Right ventricle myocardium inferior (tissue), 1 donor: ENCODE results near the gene CYFIP1. TPM values are rescaled to one million over a fixed set of nuclear protein-coding genes. Genes with fewer than 3 reads are reported as not detected.

Experiments
- ATAC-seq: fragments of 200-7000 bp; cut with Tn5 transposase; one replicate; pipeline ENCODE4 v1.9.1; 2020; ENCODE audit warnings: mild to moderate bottlenecking, moderate library complexity
- DNase-seq: peaks from one replicate; pipeline ENCODE4 v3.0.0; 2021; ENCODE audit errors: missing footprints
- intact Hi-C: fragments of 100-400 bp; cut with DNase I; formaldehyde crosslinking; loops from one replicate; pipeline ENCODE4 v1.11.0; 2022
- total RNA-seq: library from RNA; stranded (reverse); fragmentation: NEBNext Ultra II Directional; extraction: Animal tissue kit (Norgen Biotek cat#: 25700); gene quantifications from one replicate; pipeline ENCODE4 v1.2.1, GENCODE V29; 2021
- donor health status: DM: no; HTN: yes; CAD: no; lungs with severe emphysema.

CYFIP1 gene
- total RNA-seq, 1 donor from 2014 or later = 32.1 TPM

DNA sequence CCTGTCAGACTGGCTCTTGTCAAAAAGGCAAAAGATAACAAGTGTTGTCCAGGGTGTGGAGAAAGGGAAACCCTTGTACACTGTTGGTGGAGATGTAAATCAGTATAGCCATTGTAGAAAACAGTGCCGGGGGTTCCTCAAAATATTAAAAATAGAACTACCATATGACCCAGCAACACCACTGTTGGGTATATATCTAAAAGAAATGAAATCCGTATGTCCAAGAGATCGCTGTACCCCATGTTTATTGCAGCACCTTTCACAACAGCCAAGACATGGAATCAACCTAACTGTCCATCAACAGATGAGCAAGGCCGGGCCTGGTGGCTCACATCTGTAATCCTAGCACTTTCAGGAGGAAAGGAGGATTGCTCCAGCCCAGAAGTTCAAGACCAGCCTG, 6.2 kb downstream of the CYFIP1 start:
- DNase-seq = no peak
- intact Hi-C loops = no loop called here
- no peak for ATAC-seq

DNA sequence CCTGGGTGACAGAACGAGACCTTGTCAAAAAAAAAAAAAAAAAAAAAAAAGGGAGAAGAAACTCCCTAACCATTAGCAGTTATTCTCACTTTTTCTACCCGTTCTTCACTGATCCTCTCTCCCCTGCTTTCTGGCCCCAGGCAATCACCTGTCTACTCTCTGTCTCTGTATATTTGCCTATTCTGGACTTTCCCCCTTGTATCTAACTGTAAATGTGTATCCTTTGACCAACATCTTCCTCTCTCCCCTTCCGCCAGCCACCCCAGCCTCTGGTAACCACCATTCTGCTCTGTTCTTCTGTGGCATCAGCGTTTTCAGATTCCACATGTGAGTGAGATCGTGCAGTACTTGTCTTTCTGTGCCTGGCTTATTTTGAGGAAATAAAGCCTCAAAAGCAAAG, 6.9 kb downstream of the CYFIP1 start:
- intact Hi-C loops = no loop called here
- no peak for ATAC-seq

DNA sequence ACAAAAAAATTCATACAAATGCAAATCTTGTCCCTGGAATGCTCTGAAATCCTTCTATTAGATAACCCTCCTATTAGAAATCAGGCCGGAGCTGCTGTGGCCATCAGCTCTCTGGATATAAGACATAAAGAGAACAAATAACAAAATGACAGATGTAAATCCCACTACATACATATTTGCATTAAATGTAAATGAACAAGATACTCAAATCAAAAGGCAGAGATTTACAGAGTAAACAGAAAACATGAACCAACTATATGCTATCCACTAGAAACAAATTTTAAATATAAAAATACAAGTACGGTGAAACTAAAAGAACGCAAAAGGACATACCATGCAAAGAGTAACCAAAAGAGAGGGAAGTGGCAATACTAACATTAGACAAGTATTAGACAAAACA, 10.7 kb downstream of the CYFIP1 start:
- intact Hi-C loops = no loop called here
- ATAC-seq (no peak), DNase-seq (no peak)

More for the DNA sequence above, 6.9 kb downstream of the CYFIP1 start:
- DNase-seq = no peak

DNA sequence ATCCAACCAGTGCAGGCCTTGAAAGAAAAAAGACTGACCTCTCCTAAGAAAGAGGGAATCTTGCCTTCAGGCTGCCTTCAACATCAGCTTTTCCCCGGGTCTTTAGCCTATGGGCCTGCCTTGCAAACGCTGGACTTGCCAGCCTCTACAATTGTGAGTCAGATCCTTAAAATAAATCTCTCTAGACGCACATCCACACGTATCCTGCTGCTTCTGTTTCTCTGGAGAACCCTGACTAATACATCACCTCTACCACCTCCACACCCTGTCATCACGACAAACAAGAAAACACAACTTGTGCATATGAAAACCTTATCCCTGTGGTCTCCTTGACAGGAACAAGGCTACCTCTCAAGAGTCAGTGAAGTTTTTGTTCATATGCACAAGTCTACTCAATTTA, 11.8 kb downstream of the CYFIP1 start:
- ATAC-seq (no peak), DNase-seq (no peak)
- intact Hi-C loops = no loop called here

DNA sequence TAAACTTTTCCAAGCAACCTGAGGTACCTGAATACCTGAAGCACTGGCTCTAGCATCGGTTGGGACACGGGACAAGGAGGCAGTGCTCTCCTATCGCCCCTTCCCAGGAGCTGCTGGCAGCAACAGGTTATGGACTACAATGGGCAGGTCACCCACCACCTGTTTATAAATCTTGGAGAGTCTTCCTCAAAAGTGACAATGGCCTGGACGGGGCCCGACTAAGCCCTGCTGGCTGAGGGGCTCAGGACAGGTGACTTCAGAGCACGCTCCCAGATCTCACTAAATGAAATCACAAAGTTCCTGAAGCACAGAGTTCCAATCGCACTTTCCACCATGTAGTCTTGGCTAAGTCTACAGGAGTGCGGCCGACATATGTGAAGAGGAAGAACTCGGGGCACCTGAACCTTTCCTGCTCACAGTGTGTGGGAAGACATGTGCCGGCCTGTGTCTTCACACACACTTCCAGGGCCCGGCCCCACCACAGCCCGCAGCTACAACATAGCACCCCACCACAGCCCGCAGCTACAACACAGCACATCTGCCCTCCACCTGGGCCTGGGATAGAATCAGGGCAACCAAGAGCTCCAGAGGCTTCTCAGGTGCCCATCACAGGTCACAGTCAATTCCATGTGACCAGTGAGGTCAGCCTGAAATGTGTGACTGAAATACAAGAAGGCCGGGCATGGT, 12.9 kb downstream of the CYFIP1 start:
- intact Hi-C loops = no loop called here
- DNase-seq = no peak
- ATAC-seq = no peak

DNA sequence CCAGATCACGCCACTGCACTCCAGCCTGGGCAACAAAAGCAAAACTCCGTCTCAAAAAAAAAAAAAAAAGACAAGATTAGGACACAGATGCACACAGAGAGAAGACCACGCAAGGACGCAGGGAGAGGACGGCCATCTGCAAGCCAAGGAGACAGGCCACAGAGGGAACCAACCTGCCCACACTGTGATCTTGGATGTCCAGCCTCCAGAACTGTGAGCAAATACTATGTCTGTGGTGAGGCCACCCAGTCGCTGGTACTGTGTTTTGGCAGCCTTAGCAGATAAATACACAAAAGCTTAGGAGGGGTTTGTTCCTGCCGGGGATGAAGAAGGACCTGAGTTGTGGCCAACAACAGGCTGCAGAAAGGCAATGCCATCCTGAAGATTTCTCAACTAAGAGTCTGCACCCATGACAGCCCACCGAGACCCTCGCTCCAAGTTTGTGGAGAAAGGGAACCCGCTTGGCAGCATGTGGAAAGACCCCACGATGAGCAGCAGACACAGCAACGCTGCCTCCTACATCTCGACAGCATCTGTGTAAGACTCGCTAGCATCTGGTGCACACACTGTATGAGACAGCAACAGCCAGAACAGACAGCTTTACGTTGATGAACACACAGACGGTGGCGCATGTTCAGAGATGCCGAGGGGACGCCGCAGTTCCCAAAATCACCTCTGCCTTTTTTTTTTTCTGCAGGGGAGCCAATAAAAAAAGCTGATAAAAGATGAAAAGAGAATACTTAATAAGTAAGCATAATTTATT, 13.7 kb downstream of the CYFIP1 start:
- no peak for DNase-seq

DNA sequence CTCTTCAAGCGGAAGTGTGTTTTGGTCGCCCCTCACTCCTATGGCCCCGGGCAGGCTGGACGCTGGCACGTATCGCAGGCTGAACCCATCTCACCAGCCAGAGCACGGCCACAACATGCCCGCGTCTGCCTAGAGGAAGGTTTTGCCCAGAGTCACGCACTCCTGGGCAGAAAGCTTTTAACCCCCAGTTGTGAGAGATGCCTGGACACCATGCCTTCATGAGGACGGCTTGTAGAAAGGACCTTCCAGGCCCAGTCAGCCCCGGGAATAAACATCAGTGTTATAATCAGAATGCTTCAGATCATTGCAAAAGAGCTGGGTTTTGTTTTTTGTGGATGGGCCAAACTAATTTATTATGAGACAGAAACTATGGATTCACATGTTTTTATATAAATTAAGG, 16.5 kb downstream of the CYFIP1 start:
- ATAC-seq = no peak
- intact Hi-C loops = loop anchor here (2.0 kb wide), 1 partner anchor 15 kb away; no protein-coding TSS in a partner anchor
- DNase-seq = no peak

More for the DNA sequence above, 13.7 kb downstream of the CYFIP1 start:
- ATAC-seq = no peak
- intact Hi-C loops = no loop called here

DNA sequence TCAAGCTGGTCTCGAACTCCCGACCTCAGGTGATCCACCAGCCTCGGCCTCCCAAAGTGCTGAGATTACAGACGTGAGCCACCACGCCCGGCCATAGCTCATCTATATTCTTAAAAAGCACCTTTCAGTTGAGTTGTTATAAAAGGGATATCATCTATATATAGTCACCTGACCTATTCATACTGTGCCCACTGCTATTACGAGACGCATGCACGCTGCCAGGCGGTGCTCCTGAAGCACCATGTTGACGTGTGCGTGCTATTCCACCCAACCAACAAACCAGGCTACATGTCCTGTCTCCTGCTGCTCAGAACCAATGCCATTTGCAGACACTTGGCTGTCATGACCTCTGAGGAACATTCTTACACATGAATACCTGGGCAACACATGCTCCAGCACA, 17.6 kb downstream of the CYFIP1 start:
- intact Hi-C loops = loop anchor here (2.0 kb wide), 1 partner anchor 16 kb away; no protein-coding TSS in a partner anchor
- no peak for DNase-seq
- ATAC-seq = no peak

DNA sequence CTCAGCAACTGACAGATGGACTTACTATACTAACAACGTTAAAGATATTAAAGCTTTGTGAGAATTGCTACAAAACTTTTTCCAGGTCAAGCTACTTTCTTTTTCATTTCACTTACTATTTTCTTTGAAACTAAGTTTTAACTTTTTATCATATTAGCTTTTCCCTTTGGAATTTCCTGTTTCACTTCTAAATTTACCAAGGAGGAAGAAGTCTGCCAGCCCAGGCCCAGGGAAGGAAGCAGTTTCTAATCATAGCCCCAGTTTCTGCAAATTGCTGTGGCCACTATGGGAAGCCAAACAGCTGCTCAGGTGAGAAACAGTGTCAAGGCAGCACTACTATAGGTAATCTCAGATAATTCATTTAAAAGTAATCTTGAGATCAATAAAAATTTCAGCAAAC, 18.4 kb downstream of the CYFIP1 start:
- ATAC-seq (no peak), DNase-seq (no peak)
- intact Hi-C loops = loop anchor here (2.0 kb wide), 1 partner anchor 17 kb away; no protein-coding TSS in a partner anchor

DNA sequence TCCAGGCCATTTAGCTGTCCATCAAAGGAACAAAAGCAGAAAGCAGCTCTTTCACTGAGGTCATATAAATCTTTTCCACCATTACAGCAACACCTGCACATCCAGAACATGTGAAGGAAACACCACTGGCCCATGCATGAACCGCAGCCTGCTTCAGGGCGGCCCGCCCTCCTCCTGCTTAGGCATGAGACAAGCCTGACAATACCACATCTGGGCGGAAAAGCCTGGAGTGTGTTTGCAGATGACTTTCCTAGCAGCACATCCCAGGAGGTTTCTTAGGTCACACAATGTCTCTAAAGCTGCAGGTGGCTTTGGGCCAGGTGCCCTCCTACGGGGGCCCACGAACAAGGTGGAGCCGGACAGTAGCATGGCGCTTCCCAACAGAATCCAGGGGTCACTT, 19.6 kb downstream of the CYFIP1 start:
- intact Hi-C loops = no loop called here
- ATAC-seq = no peak
- DNase-seq = no peak

DNA sequence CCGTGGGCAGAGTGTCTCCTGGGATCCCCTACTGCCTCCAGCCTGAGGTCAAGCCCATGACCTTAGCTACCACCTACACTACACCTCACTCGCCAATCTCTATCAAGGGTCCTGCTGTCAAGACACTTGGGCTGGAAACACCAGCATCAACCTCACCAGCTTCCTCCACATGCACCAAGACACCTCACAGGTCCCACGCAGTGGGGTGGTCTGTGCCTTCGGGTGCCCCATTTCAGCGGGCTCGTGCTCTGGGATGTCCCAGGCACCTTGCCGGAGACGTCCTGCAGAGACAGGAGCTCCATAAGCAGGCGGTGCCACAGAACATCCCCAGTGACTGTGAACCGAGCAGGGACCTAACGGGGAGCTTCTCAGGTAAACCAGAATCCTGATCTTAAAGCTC, 20.0 kb downstream of the CYFIP1 start:
- ATAC-seq (no peak), DNase-seq (no peak)
- intact Hi-C loops = no loop called here

DNA sequence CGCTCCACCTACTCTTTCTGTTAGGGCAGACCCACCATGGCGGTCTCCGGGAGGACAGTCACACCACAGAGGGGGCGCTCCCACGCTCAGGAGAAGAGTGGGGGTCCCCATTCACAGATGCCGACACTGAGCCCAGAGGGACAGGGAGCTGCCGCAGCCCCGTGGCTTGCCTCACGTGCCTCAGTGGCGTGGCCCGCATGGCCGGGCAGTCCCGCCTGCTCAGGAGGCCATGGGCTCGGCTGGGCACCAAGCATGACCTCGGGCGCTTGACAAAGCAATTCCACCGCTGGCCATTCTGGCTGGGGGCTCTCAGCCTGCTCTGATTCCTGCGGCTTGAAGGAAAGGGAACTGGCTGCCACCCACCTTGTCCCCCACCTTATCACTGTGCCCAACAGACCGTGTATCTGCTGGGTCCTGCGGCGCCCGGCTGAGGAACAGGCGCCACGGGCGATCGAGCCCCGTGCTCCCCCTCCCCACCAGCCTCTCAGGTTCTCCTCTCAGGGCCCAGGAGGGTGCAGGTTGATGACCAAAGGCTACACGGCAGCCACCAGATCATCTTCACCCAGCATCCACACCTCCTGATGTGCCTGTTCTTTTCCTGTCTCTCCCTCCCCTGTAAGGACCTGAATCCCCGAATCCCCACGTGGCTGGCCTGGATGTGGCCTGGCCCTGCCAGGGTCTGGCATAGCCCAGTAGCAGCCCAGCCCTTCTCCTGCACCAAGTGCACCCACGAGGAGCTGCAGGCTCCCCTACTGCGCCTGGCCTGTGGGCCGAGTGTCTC, 20.7 kb downstream of the CYFIP1 start:
- ATAC-seq (no peak), DNase-seq (no peak)
- intact Hi-C loops = no loop called here

DNA sequence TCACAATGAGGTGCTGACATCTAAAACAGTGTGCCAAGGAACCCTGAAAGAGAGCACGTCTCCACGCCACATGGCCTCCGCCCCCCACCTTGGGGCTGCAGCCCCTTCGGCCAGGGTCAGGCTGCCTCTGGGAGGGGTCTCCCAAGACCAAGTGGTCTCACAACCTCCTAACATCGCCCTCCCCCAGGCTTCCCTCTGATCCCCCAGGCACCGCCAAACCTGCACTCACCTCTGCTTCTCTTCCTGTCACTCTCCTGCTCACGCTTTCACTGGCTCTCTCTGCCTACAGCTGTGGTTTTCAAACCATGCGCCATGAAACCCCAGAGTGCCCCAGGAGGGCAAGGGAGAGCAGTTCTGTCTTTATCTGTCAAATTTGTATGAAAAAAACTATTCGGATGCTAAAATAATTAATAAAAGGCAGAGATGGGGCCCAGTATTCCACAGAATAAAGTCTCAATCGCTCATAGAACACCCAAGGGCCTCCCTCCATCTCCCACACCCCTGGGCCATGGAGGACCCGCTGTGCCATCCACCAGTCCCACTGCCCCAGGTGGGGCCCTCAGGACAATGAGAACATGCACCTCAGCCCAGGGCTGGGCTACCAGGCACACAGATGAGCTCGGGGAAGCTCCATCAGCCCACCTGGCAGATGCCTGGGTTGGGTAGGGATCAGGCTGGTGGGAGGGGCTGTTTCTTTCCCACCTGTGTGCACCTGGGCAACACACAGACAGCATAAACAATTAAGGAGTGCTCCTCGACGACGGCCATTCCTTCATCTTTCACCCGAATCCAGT, 21.5 kb downstream of the CYFIP1 start:
- intact Hi-C loops = no loop called here
- ATAC-seq (no peak), DNase-seq (no peak)

DNA sequence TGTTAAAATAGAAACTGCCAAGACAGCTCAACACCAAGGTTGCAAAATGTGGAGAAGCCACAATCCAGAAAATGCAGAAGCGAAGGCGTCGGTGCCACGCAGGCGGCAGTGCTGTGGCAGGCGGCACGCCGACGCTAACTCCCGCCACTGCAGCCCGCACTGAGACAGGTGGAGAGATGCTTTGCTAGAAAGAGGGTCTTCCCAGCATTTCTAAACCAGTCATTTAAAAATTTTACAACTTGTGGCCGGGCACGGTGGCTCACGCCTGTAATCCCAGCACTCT, 23.2 kb downstream of the CYFIP1 start:
- ATAC-seq = peak; percentile 19
- intact Hi-C loops = no loop called here

DNA sequence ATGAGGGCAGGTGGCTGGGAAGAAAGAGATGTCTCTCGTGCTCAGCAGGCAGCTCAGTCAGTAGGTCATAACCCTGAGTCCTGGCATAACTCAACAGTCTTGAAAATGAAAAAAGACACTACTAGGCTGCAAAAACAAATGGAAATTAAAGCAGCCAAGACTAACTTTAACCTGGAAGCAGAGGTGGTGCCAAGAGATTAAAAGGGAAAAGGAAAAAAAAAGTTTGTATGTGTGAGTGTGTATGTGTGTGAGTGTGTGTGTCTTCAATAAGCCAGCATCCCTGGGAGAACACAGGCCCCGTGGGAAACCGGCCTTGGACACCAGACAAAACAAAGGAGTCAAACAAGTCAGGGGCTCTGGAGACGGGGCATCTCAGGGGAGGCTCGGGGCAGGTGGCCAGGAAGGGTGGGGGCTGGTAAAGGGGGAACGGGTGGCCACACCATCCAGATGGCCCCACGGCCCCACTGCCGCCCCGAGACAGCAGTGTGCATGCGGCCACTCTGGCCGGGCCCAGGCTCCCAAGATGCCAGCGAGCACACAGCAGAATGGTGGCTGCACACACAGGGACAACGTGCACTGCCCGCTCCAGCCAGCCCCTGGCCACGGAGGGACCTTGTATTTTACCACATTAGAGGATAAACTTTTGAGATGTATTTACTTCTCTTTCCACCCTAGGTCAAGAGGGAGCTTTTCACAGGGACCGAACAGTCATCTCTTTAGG, 23.8 kb downstream of the CYFIP1 start:
- ATAC-seq (peak; percentile 32), DNase-seq (no peak)
- intact Hi-C loops = no loop called here

More for the DNA sequence above, 23.2 kb downstream of the CYFIP1 start:
- no peak for DNase-seq

DNA sequence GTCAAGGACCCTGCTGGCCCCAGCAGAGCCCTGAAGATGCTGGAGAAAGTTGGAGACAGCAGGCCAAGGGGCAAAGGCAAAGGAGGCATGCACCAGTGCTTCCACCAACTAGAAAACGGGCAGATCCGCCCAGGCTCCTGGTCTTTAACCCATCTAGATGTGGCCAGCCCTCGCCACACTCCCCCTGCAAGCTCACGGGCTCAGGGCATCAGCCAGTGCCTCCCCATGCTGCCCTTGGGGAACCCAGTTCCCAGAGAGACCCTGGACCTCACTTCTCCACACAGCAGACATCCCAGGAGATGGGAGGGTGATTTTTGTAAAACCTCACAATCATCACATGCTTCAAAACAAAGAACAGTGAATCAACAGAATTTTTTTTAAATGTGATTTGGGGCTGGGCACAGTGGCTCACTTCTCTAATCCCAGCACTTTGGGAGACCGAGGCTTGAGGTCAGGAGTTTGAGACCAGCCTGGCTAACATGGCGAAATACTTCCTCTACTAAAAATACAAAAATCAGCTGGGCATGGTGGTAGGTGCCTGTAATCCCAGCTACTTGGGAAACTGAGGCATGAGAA, 24.5 kb downstream of the CYFIP1 start:
- ATAC-seq = no peak
- intact Hi-C loops = no loop called here

DNA sequence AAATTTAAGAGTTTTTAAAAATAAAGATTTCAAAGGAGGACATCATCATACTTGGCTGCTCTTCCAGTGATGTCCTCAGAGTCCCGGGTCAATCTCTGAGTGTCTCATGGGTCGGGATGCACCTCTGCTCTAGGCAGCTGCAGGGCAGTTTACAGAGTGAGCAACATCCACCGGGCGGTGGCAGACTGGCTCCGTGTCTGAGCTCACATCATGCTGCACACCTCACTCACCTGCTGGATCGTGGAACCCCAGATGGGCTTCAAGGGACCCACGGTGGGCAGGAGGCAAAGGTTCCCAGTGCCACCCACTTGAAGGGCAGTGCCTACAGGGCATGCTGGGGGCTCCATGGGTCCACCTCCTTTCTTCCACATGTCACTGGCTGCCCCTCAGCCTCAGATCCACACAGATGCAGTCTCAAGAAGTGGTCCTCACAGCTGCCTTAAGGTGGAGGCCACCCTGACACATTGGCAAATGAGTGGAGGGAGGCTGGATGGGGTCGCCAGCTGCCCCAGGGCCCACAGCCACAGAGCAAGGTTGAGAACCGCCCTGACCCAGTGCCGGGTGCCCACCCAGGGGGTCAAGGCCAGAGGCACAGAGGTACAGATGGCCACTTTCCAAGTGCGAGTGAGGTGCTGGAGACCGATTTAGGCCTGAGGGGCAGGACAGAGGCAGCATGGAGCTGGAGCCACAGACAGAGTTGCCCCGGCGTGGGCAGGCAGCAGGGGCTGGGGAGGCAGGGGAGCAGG, 25.2 kb downstream of the CYFIP1 start:
- no peak for ATAC-seq
- intact Hi-C loops = no loop called here
- no peak for DNase-seq

More for the DNA sequence above, 24.5 kb downstream of the CYFIP1 start:
- no peak for DNase-seq
